Thoracic aorta (tissue), 2 donors: ENCODE measurements around the gene ABCD3. TPM values are rescaled to one million over a fixed set of nuclear protein-coding genes. Genes with fewer than 3 reads are reported as not detected.

Experiments
- ATAC-seq: fragments of 150-250 bp; one replicate; pipeline ENCODE4 v1.8.0; 2017; ENCODE audit warnings: low read depth; ENCODE audit not compliant: insufficient number of reproducible peaks, low FRiP score
- DNase-seq: peaks from one replicate; pipeline ENCODE4 v3.0.0-alpha.2; 2020; ENCODE audit warnings: low spot score
- H3K27ac ChIP-seq, 2 donors: fragments of 200-600 bp; sonication (generic); 1 replicate in 1 of 2; 2 replicates in 1 of 2; pipeline ENCODE4 v1.5.1; 2016; ENCODE audit warnings: mild to moderate bottlenecking in 2 of 2, moderate library complexity in 2 of 2
- H3K27me3 ChIP-seq: fragments of 200-600 bp; sonication (generic); replicated peaks from 2 replicates; pipeline ENCODE4 v1.6.0; 2016; ENCODE audit warnings: mild to moderate bottlenecking; ENCODE audit not compliant: insufficient read depth
- H3K36me3 ChIP-seq: fragments of 200-600 bp; sonication (generic); one replicate; pipeline ENCODE4 v1.5.1; 2016
- H3K4me1 ChIP-seq, 2 donors: fragments of 200-600 bp; sonication (generic); 1 replicate in 1 of 2; 2 replicates in 1 of 2; pipeline versions ENCODE4 v1.5.1 to v1.6.0; 2016; ENCODE audit warnings: low read depth in 2 of 2, mild to moderate bottlenecking in 1 of 2; ENCODE audit not compliant: control insufficient read depth in 1 of 2
- H3K4me3 ChIP-seq: fragments of 200-600 bp; sonication (generic); 2 replicates; pipeline ENCODE4 v1.5.1; 2016; ENCODE audit warnings: mild to moderate bottlenecking
- H3K9me3 ChIP-seq: fragments of 200-600 bp; sonication (generic); 2 replicates; pipeline ENCODE4 v1.5.1; 2016
- total RNA-seq, 2 donors: library from RNA; depleted of rRNA; stranded (reverse); fragments of >200 nt; gene quantifications; one replicate each; pipeline versions ENCODE4 v1.1.0 to v1.2.3, GENCODE V29; 2016
- TF ChIP-seq, protein P1 (sequence below): fragments of 200-600 bp; sonication (generic); IDR thresholded peaks from one replicate; pipeline ENCODE4 v1.5.1; 2019; ENCODE audit warnings: antibody characterized with exemption

Gene ABCD3
- total RNA-seq, 2 donors from 2014 or later = 14.0 to 31.7 TPM

DNA sequence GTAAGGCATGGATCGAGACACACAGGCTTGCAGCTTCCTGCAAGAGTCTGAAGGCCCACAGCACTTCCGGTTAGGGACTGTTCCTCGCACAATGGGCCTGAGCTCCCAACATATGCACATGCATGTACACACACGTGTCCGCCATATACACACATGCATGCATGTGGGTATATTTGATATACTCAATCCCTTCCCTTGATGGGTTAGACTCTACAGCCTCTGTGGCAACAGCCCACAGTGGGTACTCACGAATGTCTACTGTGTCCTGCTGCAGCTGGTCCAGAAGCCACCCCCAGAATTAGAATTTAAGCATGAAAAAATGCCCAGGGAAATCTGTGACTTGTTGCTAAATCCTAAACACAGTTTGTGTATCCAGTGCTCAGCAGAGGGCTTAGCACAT, 113.5 kb downstream of the ABCD3 start:
- no peak for ATAC-seq
- no peaks in the 10 kb centered on the region for H3K9me3 ChIP-seq
- no peak overlapping the region for H3K4me3 ChIP-seq
- H3K27ac ChIP-seq = no peak overlapping the region
- H3K4me1 ChIP-seq = peaks cover 0 to 11% of the 10 kb centered on the region in 2 donors
- no peak for DNase-seq
- H3K27me3 ChIP-seq = no peaks in the 10 kb centered on the region
- H3K36me3 ChIP-seq = peaks cover 4% of the 10 kb centered on the region
- TF ChIP-seq, protein P1, sequence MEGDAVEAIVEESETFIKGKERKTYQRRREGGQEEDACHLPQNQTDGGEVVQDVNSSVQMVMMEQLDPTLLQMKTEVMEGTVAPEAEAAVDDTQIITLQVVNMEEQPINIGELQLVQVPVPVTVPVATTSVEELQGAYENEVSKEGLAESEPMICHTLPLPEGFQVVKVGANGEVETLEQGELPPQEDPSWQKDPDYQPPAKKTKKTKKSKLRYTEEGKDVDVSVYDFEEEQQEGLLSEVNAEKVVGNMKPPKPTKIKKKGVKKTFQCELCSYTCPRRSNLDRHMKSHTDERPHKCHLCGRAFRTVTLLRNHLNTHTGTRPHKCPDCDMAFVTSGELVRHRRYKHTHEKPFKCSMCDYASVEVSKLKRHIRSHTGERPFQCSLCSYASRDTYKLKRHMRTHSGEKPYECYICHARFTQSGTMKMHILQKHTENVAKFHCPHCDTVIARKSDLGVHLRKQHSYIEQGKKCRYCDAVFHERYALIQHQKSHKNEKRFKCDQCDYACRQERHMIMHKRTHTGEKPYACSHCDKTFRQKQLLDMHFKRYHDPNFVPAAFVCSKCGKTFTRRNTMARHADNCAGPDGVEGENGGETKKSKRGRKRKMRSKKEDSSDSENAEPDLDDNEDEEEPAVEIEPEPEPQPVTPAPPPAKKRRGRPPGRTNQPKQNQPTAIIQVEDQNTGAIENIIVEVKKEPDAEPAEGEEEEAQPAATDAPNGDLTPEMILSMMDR = no peak

DNA sequence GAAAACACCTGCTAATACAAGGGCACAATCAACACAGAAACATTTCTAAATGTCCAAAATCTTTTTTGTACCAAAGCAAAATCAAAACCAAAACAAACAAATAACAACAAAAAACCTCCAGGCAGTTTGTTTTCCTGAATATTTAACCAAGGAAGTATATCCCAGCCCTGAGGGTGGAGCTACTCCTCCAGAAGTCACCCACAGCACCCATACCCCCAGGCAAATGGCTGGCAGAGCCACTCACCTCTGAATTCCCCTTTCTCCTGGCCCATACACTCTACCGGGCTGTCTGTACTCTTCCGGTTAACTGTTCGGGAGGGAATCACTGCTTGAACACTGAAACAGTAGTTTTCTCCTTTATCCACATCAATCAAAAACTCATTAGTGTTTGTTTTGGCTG, 113.9 kb downstream of the ABCD3 start:
- TF ChIP-seq, protein P1 = no peak
- Histone ChIP-seq H3K36me3 (peaks cover 4% of the 10 kb centered on the region), H3K27ac (no peak overlapping the region), H3K9me3 (no peaks in the 10 kb centered on the region), H3K4me1 (peaks cover 0 to 14% of the 10 kb centered on the region in 2 donors), H3K27me3 (no peaks in the 10 kb centered on the region), H3K4me3 (no peak overlapping the region)
- DNase-seq = no peak
- no peak for ATAC-seq

DNA sequence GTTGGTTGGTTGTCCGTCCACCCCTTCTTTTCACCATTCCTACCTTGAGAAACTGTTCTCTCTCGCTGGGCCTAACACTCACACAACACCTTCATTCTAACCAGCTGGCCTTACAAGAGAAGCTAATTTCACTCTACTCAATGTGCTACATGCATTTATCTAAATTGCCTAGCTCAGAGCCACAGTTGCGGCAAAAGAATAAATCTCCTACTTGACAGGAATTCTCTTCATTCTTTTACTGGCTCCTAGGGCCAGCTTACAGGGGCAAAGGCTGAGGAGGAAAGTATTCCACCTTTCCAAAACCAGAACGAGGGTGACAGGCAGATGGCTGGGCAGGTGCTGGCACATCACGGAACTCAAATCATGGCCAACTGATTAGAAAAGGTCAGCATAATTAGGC, 116.9 kb downstream of the ABCD3 start:
- TF ChIP-seq, protein P1 = no peak
- no peak overlapping the region for H3K4me3 ChIP-seq
- no peaks in the 10 kb centered on the region for H3K9me3 ChIP-seq
- ATAC-seq (no peak), DNase-seq (no peak)
- no peaks in the 10 kb centered on the region for H3K27me3 ChIP-seq
- no peak overlapping the region for H3K27ac ChIP-seq
- peaks cover 5 to 25% of the 10 kb centered on the region in 2 donors for H3K4me1 ChIP-seq
- peaks cover 4% of the 10 kb centered on the region for H3K36me3 ChIP-seq

DNA sequence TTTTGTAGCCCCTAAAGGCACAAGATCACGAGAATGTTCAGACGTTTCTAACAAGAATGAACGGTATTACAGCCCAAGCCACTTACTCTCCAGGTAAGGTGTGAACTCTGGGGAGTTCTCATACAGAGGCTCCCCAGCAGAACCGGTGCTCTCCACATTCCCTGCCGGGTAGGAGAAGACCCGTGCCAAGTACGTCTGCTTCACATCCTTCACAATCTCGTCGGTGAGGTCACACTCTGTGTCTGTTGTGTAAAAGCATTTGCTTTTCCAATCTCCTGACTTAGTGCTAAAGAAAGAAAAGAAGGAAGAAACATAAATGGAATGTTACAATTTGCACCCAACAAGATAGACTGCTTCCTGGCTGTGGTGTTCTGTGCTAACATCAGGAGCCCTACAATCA, 117.7 kb downstream of the ABCD3 start:
- no peak overlapping the region for H3K4me3 ChIP-seq

DNA sequence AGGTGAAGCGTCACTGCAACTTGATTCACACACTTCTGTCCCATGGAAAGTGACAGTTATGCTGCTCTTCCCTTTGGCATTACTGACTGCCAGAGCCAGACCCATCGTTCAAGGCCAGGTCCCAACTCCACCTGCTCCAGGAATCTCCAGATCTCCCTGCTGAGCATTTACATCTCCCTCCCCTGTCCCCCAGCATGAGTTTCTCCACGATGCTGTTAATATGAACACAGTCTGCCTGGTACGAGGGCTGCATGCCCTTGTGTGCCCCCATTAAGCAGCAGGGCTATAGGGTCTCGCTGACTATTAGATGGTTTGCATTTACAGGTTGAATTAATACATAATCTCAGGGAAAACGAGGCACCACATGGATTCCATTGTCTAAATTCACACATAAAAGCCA, 119.1 kb downstream of the ABCD3 start:
- Histone ChIP-seq H3K36me3 (peaks cover 4% of the 10 kb centered on the region), H3K9me3 (no peaks in the 10 kb centered on the region), H3K27ac (no peak overlapping the region), H3K27me3 (no peaks in the 10 kb centered on the region), H3K4me1 (peaks cover 5 to 28% of the 10 kb centered on the region in 2 donors), H3K4me3 (peak overlapping the region; percentile 20)
- DNase-seq (no peak), ATAC-seq (no peak)
- TF ChIP-seq, protein P1 = no peak

More for the DNA sequence above, 117.7 kb downstream of the ABCD3 start:
- TF ChIP-seq, protein P1 = no peak
- Histone ChIP-seq H3K4me1 (peaks cover 5 to 26% of the 10 kb centered on the region in 2 donors), H3K27me3 (no peaks in the 10 kb centered on the region), H3K9me3 (no peaks in the 10 kb centered on the region), H3K36me3 (peaks cover 4% of the 10 kb centered on the region), H3K27ac (no peak overlapping the region)
- ATAC-seq (no peak), DNase-seq (no peak)
